Activated CD4-positive, alpha-beta T cell treated with anti-CD3 and anti-CD28 coated beads, Interleukin-2, amount 50 U/mL, for 1 hour (primary cell): ENCODE measurements around the gene SLC34A3.

ENCODE experiments used
- DNase-seq: peaks from one replicate; pipeline ENCODE4 v3.0.0-alpha.2; 2020

The SLC34A3 gene

DNA sequence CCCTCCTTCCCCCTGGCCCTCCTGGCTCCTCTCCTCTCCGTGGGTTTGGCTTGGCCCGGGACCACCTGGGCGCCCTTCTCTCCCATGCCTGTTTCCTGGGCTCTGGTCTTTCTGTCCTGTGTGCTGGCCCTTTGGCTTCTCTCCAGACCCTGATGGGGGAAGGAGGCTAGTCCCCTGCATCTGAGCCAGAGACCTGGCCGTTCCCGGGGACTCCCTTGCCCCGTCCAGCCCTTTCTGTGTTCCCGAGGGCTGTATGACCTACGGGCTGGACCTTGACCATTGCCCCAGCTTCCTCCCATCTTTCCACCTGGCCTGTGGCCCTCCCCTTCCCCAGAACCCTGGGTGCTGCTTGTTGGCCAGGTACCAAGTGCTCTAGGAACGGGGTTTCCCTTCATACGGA, 32.8 kb downstream of the SLC34A3 start:
- DNase-seq, result no peak

GRCh38 chr9:137264067-137264466, 33.4 kb downstream of the SLC34A3 start:
- DNase-seq, result no peak

- no peak for DNase-seq
These were observed 34.9 kb downstream of the SLC34A3 start for GRCh38 chr9:137265496-137266161.

DNA sequence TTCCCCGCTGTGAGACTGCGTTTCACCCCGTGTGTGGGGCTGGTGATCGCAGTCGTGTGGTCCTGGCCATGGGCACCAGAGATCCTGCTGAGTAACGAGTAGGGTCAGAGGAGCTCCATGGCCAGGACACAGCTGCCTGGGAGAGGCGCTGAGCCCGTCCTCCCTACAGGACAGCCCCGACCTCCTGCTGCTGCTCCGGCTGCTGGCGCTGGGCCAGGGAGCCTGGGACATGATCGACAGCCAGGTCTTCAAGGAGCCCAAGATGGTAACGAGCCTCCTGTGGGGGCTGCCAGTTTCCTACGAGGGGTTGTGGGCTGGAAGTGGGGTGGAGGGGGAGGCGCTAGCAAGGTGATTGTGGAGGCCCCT, 35.4 kb downstream of the SLC34A3 start:
- DNase-seq, result no peak

GRCh38 chr9:137266585-137267453, 36.1 kb downstream of the SLC34A3 start:
- DNase-seq, result no peak

- no peak for DNase-seq
These were observed 37.2 kb downstream of the SLC34A3 start for GRCh38 chr9:137267933-137268355.

- DNase-seq, result no peak
These were observed 38.0 kb downstream of the SLC34A3 start for GRCh38 chr9:137268538-137269201.

- DNase-seq, result no peak
These were observed 38.6 kb downstream of the SLC34A3 start for GRCh38 chr9:137269231-137269772.

DNA sequence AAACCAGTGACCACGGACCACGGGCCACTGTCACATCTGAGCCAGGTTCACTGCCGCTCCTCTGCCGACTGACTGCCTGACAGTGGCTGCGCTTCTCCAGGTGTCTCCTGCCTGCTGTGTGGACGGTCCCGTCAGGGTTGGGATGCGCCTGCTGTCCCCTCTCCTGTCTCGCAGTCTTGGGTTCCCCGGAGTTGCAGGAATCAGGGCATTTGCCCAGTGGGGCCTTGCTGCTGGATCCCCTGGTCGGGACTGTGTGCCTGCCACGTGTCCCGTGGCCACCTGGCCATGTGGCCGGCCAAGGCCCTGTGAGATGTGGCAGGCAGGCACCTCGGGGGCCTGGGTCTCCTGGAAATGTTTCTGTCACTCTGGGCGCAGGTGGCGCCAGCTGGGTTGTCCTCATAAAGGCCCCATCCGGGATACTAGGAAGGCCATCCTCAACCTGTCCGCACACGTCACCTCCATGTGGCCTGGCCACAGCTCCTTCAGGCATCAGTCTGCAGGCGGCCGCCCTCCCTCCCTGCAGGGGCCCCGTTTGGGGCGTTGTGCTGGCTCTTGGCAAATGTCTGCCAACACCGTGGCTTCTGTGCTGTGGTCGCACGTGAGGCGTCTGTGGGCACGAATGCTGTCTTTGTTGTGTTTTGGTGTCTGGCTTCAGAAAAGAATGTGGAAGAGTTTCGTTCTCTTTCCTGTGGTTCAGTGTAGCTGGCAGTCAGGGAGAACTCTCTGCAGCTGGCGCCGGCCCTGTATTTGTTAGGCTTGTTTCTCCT, 40.4 kb downstream of the SLC34A3 start:
- DNase-seq, result peak; percentile 19

DNA sequence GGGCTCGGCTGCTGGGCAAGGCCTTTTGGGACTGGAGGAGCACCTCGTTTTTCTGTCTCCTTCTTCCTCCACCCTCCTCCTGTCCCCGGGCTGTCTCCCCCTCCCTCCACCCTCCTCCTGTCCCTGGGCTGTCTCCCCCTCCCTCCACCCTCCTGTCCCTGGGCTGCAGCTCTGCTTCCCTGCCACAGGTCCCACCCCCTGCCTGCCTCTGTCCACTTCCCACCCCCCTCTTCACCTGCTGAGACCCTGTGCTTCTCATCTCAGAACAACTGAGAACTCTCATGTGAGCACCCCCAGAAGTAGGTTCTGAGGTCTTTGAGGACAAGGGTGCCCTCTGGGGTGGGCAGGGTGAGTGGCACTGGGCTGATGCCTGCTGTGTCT, 41.0 kb downstream of the SLC34A3 start:
- DNase-seq, result no peak

- DNase-seq, result no peak
These were observed 41.8 kb downstream of the SLC34A3 start for GRCh38 chr9:137272241-137273094.

DNA sequence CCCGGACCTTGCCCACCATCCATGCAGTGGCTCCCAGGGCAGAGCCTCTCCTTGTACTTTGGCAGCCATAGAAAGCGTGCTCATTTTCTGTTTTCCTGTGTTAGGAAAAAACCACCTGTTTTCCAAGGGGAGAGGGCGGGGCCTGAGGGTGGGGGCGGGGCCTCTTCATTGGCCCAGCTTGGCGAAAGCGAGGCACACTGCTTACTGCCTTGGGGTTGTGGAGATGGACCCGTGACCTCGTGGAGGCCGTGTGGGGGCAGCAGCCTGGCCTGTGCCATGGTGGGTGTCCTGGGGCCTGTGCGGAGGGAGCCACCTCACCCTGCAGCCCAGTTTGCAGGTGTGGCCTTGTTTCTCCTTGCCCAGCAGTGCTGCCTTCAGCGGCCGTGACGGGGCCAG, 42.4 kb downstream of the SLC34A3 start:
- DNase-seq, result no peak

DNA sequence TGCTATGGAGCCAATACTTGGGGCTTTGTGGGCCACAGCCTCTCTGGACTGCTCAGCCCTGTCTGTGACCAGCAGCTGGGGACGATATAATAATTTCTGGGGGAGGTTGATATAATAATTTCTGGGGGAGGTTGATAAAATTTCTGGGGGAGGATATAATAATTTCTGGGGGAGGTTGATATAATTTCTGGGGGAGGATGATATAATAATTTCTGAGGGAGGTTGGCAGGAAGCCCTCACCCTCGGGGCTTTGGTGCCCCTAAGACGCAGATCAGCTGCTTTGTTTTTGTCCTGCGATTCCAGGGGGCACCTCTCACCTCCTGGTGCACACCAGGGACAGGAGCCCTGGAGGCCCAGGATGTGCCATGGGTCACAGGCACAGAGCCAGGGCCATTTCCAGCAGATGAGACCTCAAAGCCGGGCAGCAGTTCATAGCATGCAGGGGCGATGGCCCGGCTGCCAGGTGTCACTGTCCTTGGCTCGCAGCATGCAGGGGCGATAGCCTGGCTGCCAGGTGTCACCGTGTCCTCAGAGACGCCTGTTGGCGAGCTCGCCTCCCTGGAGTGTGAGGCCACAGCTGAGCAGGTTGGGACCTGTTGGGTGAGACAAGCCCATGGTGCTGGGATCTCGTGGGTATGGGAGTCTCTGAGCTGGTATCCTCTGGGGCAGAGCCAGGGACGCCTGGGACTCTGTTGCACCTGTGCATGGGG, 43.1 kb downstream of the SLC34A3 start:
- DNase-seq, result no peak

GRCh38 chr9:137275203-137275587, 44.5 kb downstream of the SLC34A3 start:
- no peak for DNase-seq

- no peak for DNase-seq
These were observed 45.1 kb downstream of the SLC34A3 start for GRCh38 chr9:137275588-137276472.

DNA sequence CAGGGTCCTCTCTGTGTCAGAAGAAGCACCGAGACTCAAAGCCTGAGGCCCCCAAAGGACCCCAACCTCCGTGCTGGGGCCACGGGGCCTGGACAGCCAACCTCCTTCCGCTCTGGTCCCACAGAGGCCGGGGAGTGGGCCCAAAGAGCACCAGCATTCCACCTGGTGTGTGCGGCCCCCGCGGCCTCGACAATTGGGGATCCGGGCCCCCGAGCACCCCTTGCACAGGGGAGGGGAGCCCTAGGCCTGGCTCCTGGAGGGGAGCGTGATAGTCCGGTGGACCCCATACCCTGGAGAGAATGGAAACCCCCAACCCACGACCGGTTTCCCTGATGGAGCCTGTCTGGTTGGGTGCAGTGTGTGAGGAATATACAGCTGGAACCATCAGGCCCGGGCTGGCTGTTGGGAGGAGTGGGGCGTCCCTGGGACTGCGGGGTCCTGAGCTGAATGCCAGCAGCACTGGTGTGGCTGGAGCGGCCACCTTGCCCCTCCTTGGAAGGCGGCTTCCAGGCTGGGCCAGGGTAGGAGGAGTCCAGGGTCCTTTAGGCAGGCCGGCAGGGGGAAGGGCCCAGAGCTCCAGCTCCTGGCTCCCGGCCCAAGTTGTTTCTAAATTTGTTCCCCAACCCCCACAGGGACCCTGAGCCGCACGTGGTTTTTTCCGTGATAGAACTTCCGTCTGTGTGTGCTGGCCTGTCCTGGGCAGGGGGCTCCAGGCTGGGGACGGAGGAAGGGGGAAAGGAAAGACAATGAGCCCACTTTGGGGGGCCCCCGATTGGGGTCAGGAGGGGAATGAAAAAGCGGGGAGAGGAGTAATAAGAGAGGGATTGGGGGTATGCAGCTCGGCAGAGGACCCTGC, 46.0 kb downstream of the SLC34A3 start:
- no peak for DNase-seq

- DNase-seq, result no peak
These were observed 46.8 kb downstream of the SLC34A3 start, which contains the start of gene TOR4A for GRCh38 chr9:137277329-137278041. Gene TOR4A (plus strand): TSS chr9:137277726. CDS start chr9:137278690, 964 bp downstream.

- no peak for DNase-seq
These were observed 47.5 kb downstream of the SLC34A3 start for GRCh38 chr9:137278061-137278701.
